Measurements from ENCODE around the gene CACNG6. TPM values are rescaled to one million over a fixed set of nuclear protein-coding genes. Genes with fewer than 3 reads are reported as not detected.

The CACNG6 gene
- total RNA-seq, 1 donor: 0.36 TPM

DNA sequence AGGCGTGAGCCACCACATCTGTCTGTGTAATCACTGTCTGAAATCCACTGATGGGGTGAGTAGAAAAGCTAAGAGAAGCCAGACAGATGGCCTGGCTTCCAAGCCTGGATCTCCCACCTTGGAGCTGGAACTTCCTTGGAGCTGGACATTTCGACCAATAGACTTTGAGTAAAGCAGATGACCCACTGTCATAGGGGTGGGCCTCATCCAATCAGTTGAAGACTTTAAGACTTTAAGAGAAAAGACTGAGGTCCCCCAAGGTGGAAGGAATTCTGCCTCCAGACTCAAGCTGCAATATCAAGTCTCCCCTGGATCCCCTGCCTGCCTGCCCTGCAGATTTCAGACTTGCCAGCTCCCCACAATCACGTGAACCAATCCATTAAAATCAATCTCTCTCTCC, 51.6 kb downstream of the CACNG6 start:
- Histone ChIP-seq H2AFZ (ENCODE audit: low read length) (no peak overlapping the region), H3K27me3 (ENCODE audit: insufficient read depth, low read length) (peaks cover 5% of the 10 kb centered on the region), H3K27ac (ENCODE audit: low read depth, low read length) (no peak overlapping the region), H3K36me3 (ENCODE audit: insufficient read depth, low read length) (no peaks in the 10 kb centered on the region), H3K4me3 (ENCODE audit: insufficient read depth, low read length) (no peak overlapping the region), H3K4me1 (ENCODE audit: insufficient read depth, low read length) (no peaks in the 10 kb centered on the region), H3K79me2 (ENCODE audit: insufficient read depth, low read length) (no peaks in the 10 kb centered on the region), H3K4me2 (ENCODE audit: insufficient read depth, low read length) (no peak overlapping the region), H3K9me3 (ENCODE audit: low read depth, low read length) (no peaks in the 10 kb centered on the region), H4K20me1 (ENCODE audit: insufficient read depth, low read length) (no peaks in the 10 kb centered on the region)
- no peak for DNase-seq (ENCODE audit: insufficient read length, low spot score, missing footprints)
- TF ChIP-seq, protein P1, sequence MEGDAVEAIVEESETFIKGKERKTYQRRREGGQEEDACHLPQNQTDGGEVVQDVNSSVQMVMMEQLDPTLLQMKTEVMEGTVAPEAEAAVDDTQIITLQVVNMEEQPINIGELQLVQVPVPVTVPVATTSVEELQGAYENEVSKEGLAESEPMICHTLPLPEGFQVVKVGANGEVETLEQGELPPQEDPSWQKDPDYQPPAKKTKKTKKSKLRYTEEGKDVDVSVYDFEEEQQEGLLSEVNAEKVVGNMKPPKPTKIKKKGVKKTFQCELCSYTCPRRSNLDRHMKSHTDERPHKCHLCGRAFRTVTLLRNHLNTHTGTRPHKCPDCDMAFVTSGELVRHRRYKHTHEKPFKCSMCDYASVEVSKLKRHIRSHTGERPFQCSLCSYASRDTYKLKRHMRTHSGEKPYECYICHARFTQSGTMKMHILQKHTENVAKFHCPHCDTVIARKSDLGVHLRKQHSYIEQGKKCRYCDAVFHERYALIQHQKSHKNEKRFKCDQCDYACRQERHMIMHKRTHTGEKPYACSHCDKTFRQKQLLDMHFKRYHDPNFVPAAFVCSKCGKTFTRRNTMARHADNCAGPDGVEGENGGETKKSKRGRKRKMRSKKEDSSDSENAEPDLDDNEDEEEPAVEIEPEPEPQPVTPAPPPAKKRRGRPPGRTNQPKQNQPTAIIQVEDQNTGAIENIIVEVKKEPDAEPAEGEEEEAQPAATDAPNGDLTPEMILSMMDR (IDR thresholded peaks at IDR 0.05; ENCODE audit: extremely low read depth, low read depth, low read length): no peak

DNA sequence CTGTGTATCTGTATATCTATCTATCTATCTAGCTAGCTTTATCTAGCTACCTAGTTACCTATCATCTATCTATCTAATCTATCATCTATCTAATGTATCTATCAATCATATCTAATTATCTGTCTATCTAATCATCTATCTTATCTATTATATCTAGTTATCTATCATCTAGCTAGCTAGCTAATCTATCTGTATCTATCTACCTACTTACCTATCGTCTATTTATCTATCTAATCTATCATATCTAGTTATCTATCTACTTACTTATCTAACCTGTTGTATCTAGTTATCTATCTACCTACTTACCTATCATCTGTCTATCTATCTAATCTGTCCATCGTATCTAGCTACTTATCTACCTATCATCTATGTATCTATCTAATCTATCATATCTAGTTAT, 54.3 kb downstream of the CACNG6 start:
- Histone ChIP-seq H4K20me1 (ENCODE audit: insufficient read depth, low read length) (no peaks in the 10 kb centered on the region), H2AFZ (ENCODE audit: low read length) (no peak overlapping the region), H3K4me3 (ENCODE audit: insufficient read depth, low read length) (no peak overlapping the region), H3K4me2 (ENCODE audit: insufficient read depth, low read length) (no peak overlapping the region), H3K9me3 (ENCODE audit: low read depth, low read length) (no peaks in the 10 kb centered on the region), H3K4me1 (ENCODE audit: insufficient read depth, low read length) (no peaks in the 10 kb centered on the region), H3K27me3 (ENCODE audit: insufficient read depth, low read length) (peaks cover 5% of the 10 kb centered on the region), H3K36me3 (ENCODE audit: insufficient read depth, low read length) (no peaks in the 10 kb centered on the region), H3K27ac (ENCODE audit: low read depth, low read length) (no peak overlapping the region), H3K79me2 (ENCODE audit: insufficient read depth, low read length) (no peaks in the 10 kb centered on the region)
- no peak for DNase-seq (ENCODE audit: insufficient read length, low spot score, missing footprints)
- TF ChIP-seq, protein P1 (IDR thresholded peaks at IDR 0.05; ENCODE audit: extremely low read depth, low read depth, low read length): no peak

DNA sequence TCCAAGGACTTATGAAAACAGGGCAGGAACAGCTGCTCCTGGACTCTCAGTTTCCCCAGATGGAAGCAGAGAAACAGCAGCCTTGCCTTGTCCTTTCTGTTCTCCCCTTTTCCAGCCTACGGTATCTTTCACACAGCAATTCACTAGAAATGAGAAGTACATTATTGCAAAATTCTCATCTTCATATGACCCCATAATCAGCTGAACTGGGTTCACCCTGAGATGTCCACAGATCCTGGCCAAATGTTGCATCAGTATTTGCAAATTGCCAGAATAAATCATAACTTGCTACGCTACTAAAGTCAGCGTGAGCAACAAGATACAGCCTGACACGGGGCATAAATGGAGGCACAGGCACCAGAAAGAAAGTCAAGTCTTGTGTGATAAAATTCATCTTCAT, 56.2 kb downstream of the CACNG6 start:
- no peaks in the 10 kb centered on the region for H4K20me1 ChIP-seq (ENCODE audit: insufficient read depth, low read length)
- peaks cover 5% of the 10 kb centered on the region for H3K27me3 ChIP-seq (ENCODE audit: insufficient read depth, low read length)
- no peaks in the 10 kb centered on the region for H3K9me3 ChIP-seq (ENCODE audit: low read depth, low read length)
- H3K4me3 ChIP-seq (ENCODE audit: insufficient read depth, low read length): no peak overlapping the region
- no peaks in the 10 kb centered on the region for H3K4me1 ChIP-seq (ENCODE audit: insufficient read depth, low read length)
- H2AFZ ChIP-seq (ENCODE audit: low read length): no peak overlapping the region
- H3K36me3 ChIP-seq (ENCODE audit: insufficient read depth, low read length): no peaks in the 10 kb centered on the region
- DNase-seq (ENCODE audit: insufficient read length, low spot score, missing footprints): no peak
- TF ChIP-seq, protein P1 (IDR thresholded peaks at IDR 0.05; ENCODE audit: extremely low read depth, low read depth, low read length): no peak
- no peak overlapping the region for H3K4me2 ChIP-seq (ENCODE audit: insufficient read depth, low read length)
- no peak overlapping the region for H3K27ac ChIP-seq (ENCODE audit: low read depth, low read length)
- H3K79me2 ChIP-seq (ENCODE audit: insufficient read depth, low read length): no peaks in the 10 kb centered on the region

Small RNAs within 50 kb of the gene (small RNA-seq; reads per million reads assigned to genes)
- not detected for gene AC012314.20

Other genes with a start within 250 kb of the CACNG6 start
- under 0.01 TPM in 1 of 2 replicates, not detected in the other for gene NLRP12, start 167.3 kb upstream of the CACNG6 start, total RNA-seq
- 16.2 and 17.4 TPM in 2 replicates for gene MYADM, start 123.8 kb upstream of the CACNG6 start, total RNA-seq
- under 0.01 TPM in 1 of 2 replicates, not detected in the other for gene PRKCG, start 109.4 kb upstream of the CACNG6 start, total RNA-seq
- not detected in 2 replicates for gene CACNG7, start 82.4 kb upstream of the CACNG6 start, total RNA-seq
- gene CACNG8, start 28.7 kb upstream of the CACNG6 start, total RNA-seq: not detected in 2 replicates
- gene VSTM1, start 72.3 kb downstream of the CACNG6 start, total RNA-seq: not detected in 2 replicates
- gene TARM1, start 89.7 kb downstream of the CACNG6 start, total RNA-seq: not detected in 2 replicates
- 0.36 and 0.59 TPM in 2 replicates for gene OSCAR, start 109.2 kb downstream of the CACNG6 start, total RNA-seq
- gene NDUFA3, start 111.2 kb downstream of the CACNG6 start, total RNA-seq: 6.8 and 8.3 TPM in 2 replicates
- gene TFPT, start 124.0 kb downstream of the CACNG6 start, total RNA-seq: 17.4 TPM in 2 replicates
- 42.1 and 46.7 TPM in 2 replicates for gene PRPF31, start 124.1 kb downstream of the CACNG6 start, total RNA-seq
- 6.2 TPM in 2 replicates for gene CNOT3, start 146.1 kb downstream of the CACNG6 start, total RNA-seq
- gene LENG1, start 168.1 kb downstream of the CACNG6 start, total RNA-seq: 4.7 and 5.3 TPM in 2 replicates
- 0.29 and 0.72 TPM in 2 replicates for gene TMC4, start 181.5 kb downstream of the CACNG6 start, total RNA-seq
- 26.1 and 30.1 TPM in 2 replicates for gene MBOAT7, start 197.9 kb downstream of the CACNG6 start, total RNA-seq
- 73.1 and 76.3 TPM in 2 replicates for gene TSEN34, start 199.7 kb downstream of the CACNG6 start, total RNA-seq
- gene RPS9, start 209.2 kb downstream of the CACNG6 start, total RNA-seq: 1,229 and 1,336 TPM in 2 replicates
- not detected in 2 replicates for gene LILRB3, start 231.4 kb downstream of the CACNG6 start, total RNA-seq